ENCODE results near the gene ZNF761.

- TF ChIP-seq POLR2A (IDR thresholded peaks at IDR 0.05; ENCODE audit: low read depth, low read length), result no peak
- no peak for TF ChIP-seq POLR2AphosphoS5 (IDR thresholded peaks at IDR 0.05; ENCODE audit: low read depth, low read length)
- no peak for TF ChIP-seq TAF1 (IDR thresholded peaks at IDR 0.05; ENCODE audit: borderline replicate concordance, low read depth, low read length)
Observed at GRCh38 chr19:53462861-53463260, 31.1 kb downstream of the ZNF761 start.
